GM12878 (cell line): Measurements from ENCODE around the gene ABHD17A. TPM values are rescaled to one million over a fixed set of nuclear protein-coding genes. Genes with fewer than 3 reads are reported as not detected.

Experiments
- ATAC-seq: fragments of 200-7000 bp; cut with Tn5 transposase; 3 replicates; pipeline ENCODE4 v1.9.1; 2020; ENCODE audit warnings: mild to moderate bottlenecking, moderate library complexity
- BruUV-seq: library from RNA; stranded (reverse); fragments of 400-500 nt; replicated peaks from 2 replicates; lab custom pipeline; 2021; lab: Mats Ljungman, UMichigan
- CTCF ChIA-PET: fragments of 300-600 bp; sonication (Branson Sonifier 250); formaldehyde crosslinking; extraction: SDS; loops from one replicate; lab custom pipeline; 2021; ENCODE audit warnings: inconsistent platforms; lab: Yijun Ruan, JAX
- POLR2A ChIA-PET: fragments of 350-600 bp; formaldehyde crosslinking; extraction: SDS; loops from one replicate; lab custom pipeline; 2021; ENCODE audit warnings: inconsistent platforms; lab: Charles Lee
- RAD21 ChIA-PET: fragments of 300-600 bp; sonication (Branson Sonifier 250); formaldehyde crosslinking; loops from one replicate; lab custom pipeline; 2023; ENCODE audit warnings: antibody characterized with exemption; ENCODE audit not compliant: unreplicated experiment; lab: Charles Lee
- SMC1A ChIA-PET: fragments of 300-600 bp; sonication (Branson Sonifier 250); formaldehyde crosslinking; loops from one replicate; lab custom pipeline; 2023; ENCODE audit not compliant: unreplicated experiment, uncharacterized antibody; lab: Charles Lee
- DNase-seq: peaks from one replicate; pipeline ENCODE4 v3.0.0-alpha.2; 2011; ENCODE audit warnings: low read depth, low spot score
- FAIRE-seq: peaks from 3 replicates; lab custom pipeline; 2011; peaks lifted over from hg19 to GRCh38; lab: Jason Lieb, UNC
- H2AFZ ChIP-seq: 2 replicates; pipeline ENCODE4 v1.6.0; 2011; ENCODE audit warnings: low read depth, low read length, control low read depth; ENCODE audit not compliant: control insufficient read depth
- H3K27ac ChIP-seq: 2 replicates; pipeline ENCODE4 v1.5.1; 2011; ENCODE audit warnings: control low read depth; ENCODE audit not compliant: control insufficient read depth, insufficient read depth
- H3K27me3 ChIP-seq, 2 experiments: replicated peaks in 1 of 2; 2 replicates each; pipeline versions ENCODE4 v1.6.0 to v1.6.1; 2011; ENCODE audit warnings: low read length in 1 of 2; ENCODE audit not compliant: control insufficient read depth in 2 of 2, insufficient read depth in 2 of 2
- H3K36me3 ChIP-seq, 2 experiments: 2 replicates each; pipeline ENCODE4 v1.5.1; 2011; ENCODE audit warnings: low read length in 1 of 2; ENCODE audit not compliant: control insufficient read depth in 2 of 2, insufficient read depth in 2 of 2
- H3K4me1 ChIP-seq: 2 replicates; pipeline ENCODE4 v1.6.1; 2011; ENCODE audit warnings: mild to moderate bottlenecking, low read length, moderate library complexity, mixed read lengths; ENCODE audit not compliant: control insufficient read depth, insufficient read depth
- H3K4me2 ChIP-seq: 2 replicates; pipeline ENCODE4 v1.6.0; 2011; ENCODE audit warnings: control low read depth; ENCODE audit not compliant: control insufficient read depth, insufficient read depth
- H3K4me3 ChIP-seq: fragments of 200-600 bp; sonication (generic); 2 replicates; pipeline ENCODE4 v1.5.1; 2016
- H3K79me2 ChIP-seq: 2 replicates; pipeline ENCODE4 v1.6.0; 2011; ENCODE audit warnings: low read length; ENCODE audit not compliant: control insufficient read depth, insufficient read depth
- H3K9ac ChIP-seq: 2 replicates; pipeline ENCODE4 v1.8.0; 2011; ENCODE audit warnings: low read length, control low read depth, mixed read lengths; ENCODE audit not compliant: control insufficient read depth, insufficient read depth
- H3K9me3 ChIP-seq: replicated peaks from 3 replicates; pipeline ENCODE4 v1.5.1; 2011; ENCODE audit warnings: mild to moderate bottlenecking, low read length; ENCODE audit not compliant: control insufficient read depth, insufficient read depth
- H4K20me1 ChIP-seq: 2 replicates; pipeline ENCODE4 v1.6.0; 2011; ENCODE audit not compliant: control insufficient read depth, insufficient read depth
- BHLHE40 ChIP-seq, 2 experiments: fragments of 450-650 bp in 1 of 2; IDR thresholded peaks; 2 replicates each; pipeline ENCODE4 v1.6.1; 2011 to 2017; ENCODE audit warnings: low read depth in 2 of 2, borderline replicate concordance in 1 of 2, improper control_type of control experiment in 1 of 2, low read length in 1 of 2, mild to moderate bottlenecking in 1 of 2
- CHD4 ChIP-seq: fragments of 200-600 bp; sonication (generic); IDR thresholded peaks from 2 replicates; pipeline ENCODE4 v1.6.1; 2016; ENCODE audit warnings: mild to moderate bottlenecking
- CTCF ChIP-seq, 3 experiments: IDR thresholded peaks in 2 of 3; conservative IDR thresholded peaks in 1 of 3; 2 replicates each; pipeline ENCODE4 v1.5.1; 2011; ENCODE audit warnings: low read depth in 3 of 3, low read length in 3 of 3, mild to moderate bottlenecking in 3 of 3, control low read depth in 2 of 3, moderate library complexity in 2 of 3, inconsistent platforms in 1 of 3, mixed read lengths in 1 of 3; ENCODE audit not compliant: control insufficient read depth in 2 of 3, insufficient read depth in 1 of 3; ENCODE audit errors: extremely low read depth in 1 of 3
- EZH2 ChIP-seq: IDR thresholded peaks from 2 replicates; pipeline ENCODE4 v1.6.1; 2012; ENCODE audit warnings: low read depth, mild to moderate bottlenecking, control low read depth, inconsistent platforms, low read length, borderline replicate concordance; ENCODE audit not compliant: control insufficient read depth
- GATAD2B ChIP-seq: fragments of 450-650 bp; conservative IDR thresholded peaks from 2 replicates; pipeline ENCODE4 v1.6.1; 2017; ENCODE audit warnings: low read depth, mild to moderate bottlenecking, moderate library complexity
- HDGF ChIP-seq: fragments of 450-650 bp; IDR thresholded peaks from 2 replicates; pipeline ENCODE4 v1.6.1; 2016; ENCODE audit warnings: antibody characterized with exemption
- IKZF1 ChIP-seq: fragments of 450-650 bp; conservative IDR thresholded peaks from 2 replicates; pipeline ENCODE4 v1.6.1; 2017; ENCODE audit warnings: antibody characterized with exemption, mild to moderate bottlenecking
- NFYB ChIP-seq: IDR thresholded peaks from 2 replicates; pipeline ENCODE4 v1.6.1; 2011; ENCODE audit warnings: low read depth, mild to moderate bottlenecking, low read length, improper control_type of control experiment, moderate library complexity; ENCODE audit not compliant: insufficient read depth
- PKNOX1 ChIP-seq: fragments of 450-650 bp; IDR thresholded peaks from 2 replicates; pipeline ENCODE4 v1.6.1; 2016; ENCODE audit warnings: mild to moderate bottlenecking
- SIX5 ChIP-seq: IDR thresholded peaks from 2 replicates; pipeline ENCODE4 v1.6.1; 2011; ENCODE audit warnings: mild to moderate bottlenecking, low read depth, low read length, moderate library complexity; ENCODE audit not compliant: severe bottlenecking
- SMAD5 ChIP-seq: IDR thresholded peaks from 2 replicates; pipeline ENCODE4 v1.6.1; 2016; ENCODE audit warnings: antibody characterized with exemption, low read depth
- SMARCA5 ChIP-seq: fragments of 450-650 bp; IDR thresholded peaks from 2 replicates; pipeline ENCODE4 v1.6.1; 2017; ENCODE audit warnings: mild to moderate bottlenecking
- SP1 ChIP-seq: IDR thresholded peaks from one replicate; pipeline ENCODE4 v1.6.1; 2011; ENCODE audit warnings: low read depth, low read length
- YBX1 ChIP-seq: fragments of 450-650 bp; IDR thresholded peaks from 2 replicates; pipeline ENCODE4 v1.6.1; 2016; ENCODE audit warnings: antibody characterized with exemption
- ZNF592 ChIP-seq: fragments of 450-650 bp; IDR thresholded peaks from 2 replicates; pipeline ENCODE4 v1.6.1; 2017; ENCODE audit warnings: mild to moderate bottlenecking, moderate library complexity
- ZZZ3 ChIP-seq: IDR thresholded peaks from 2 replicates; pipeline ENCODE4 v1.6.1; 2011; ENCODE audit warnings: low read depth; ENCODE audit not compliant: control insufficient read depth, insufficient read length
- WGBS: methylation state at CpG from one replicate; pipeline ENCODE4 v1.1.6; 2016; ENCODE audit warnings: low lambda C conversion rate; ENCODE audit not compliant: insufficient replicate concordance, insufficient coverage; ENCODE audit errors: missing lambda C conversion rate; 5-methylcytosine and 5-hydroxymethylcytosine counted together
- in situ Hi-C: fragments of 300-500 bp; cut with MboI; formaldehyde crosslinking; loops from 9 replicates; pipeline ENCODE4 v1.14.3; 2018; ENCODE audit warnings: mixed read lengths
- intact Hi-C: fragments of 100-400 bp; cut with micrococcal nuclease; formaldehyde crosslinking; loops from one replicate; pipeline ENCODE4 v1.14.2; 2022; ENCODE audit not compliant: unreplicated experiment
- polyA plus RNA-seq, 11 experiments: library from polyadenylated mRNA; depleted of rRNA in 4 of 11; unstranded in 6 of 11; stranded (reverse) in 5 of 11; fragments of >200 nt; fragmentation: Nextera tagmentation in 4 of 11; fragmentation: Illumina TruSeq in 1 of 11; extraction: Ambion mirVana in 4 of 11; extraction: Trizol in 1 of 11; gene quantifications; 1 replicate in 1 of 11; 2 replicates in 10 of 11; pipeline versions ENCODE4 v1.2.1 to v1.2.3, GENCODE V29; 2011 to 2016; ENCODE audit warnings: inconsistent platforms in 2 of 11, missing spikeins in 2 of 11, low read depth in 1 of 11
- total RNA-seq, 4 experiments: library from RNA; depleted of rRNA in 3 of 4; stranded (reverse); fragments of >200 nt in 3 of 4; fragmentation: Illumina TruSeq in 1 of 4; extraction: Trizol in 1 of 4; gene quantifications; 2 replicates each; pipeline versions ENCODE4 v1.2.1 to v1.2.3, GENCODE V29; 2013 to 2021

The ABHD17A gene
- total and polyA plus RNA-seq, 10 of the 15 experiments (the other 5 are each of a cell fraction or from before 2014, with no cell fraction given): 0.13 to 126 (median 28.8) TPM; not detected in 1

- FAIRE-seq (no peak), ATAC-seq (peak; percentile 51), DNase-seq (no peak)
- peak overlapping the region; percentile 99 for H3K4me3 ChIP-seq
- in situ Hi-C loops (no loop called here), intact Hi-C loops (no loop called here)
- peaks cover 34% of the 10 kb centered on the region for H3K79me2 ChIP-seq
- peak overlapping the region; percentile 86 for H3K4me2 ChIP-seq
- SMC1A ChIA-PET: interaction anchor here (2.0 kb wide), 1 partner anchor 20 kb away, joined by 6 read pairs; no protein-coding TSS in a partner anchor
- no peaks in the 10 kb centered on the region for H3K27me3 ChIP-seq
- no peak overlapping the region for H2AFZ ChIP-seq
- no peaks in the 10 kb centered on the region for H3K9me3 ChIP-seq
- H3K9ac ChIP-seq: peak overlapping the region; percentile 96
- peak overlapping the region; percentile 82 for H3K27ac ChIP-seq
- BruUV-seq: no TSS peak
- peaks cover 21% of the 10 kb centered on the region for H3K4me1 ChIP-seq
- CTCF ChIA-PET: interaction anchor here (2.3 to 2.4 kb wide), 2 partner anchors 13 to 20 kb away, joined by 5 to 7 read pairs; no protein-coding TSS in a partner anchor
- peaks cover 9% of the 10 kb centered on the region; the same call in 1 of the 2 replicates for H4K20me1 ChIP-seq
- WGBS: 0% methylated on average over 10 of the region's 11 CpGs
- peaks cover 0 to 6% of the 10 kb centered on the region in 2 experiments; a peak in 2 of 4 replicates for H3K36me3 ChIP-seq
- RAD21 ChIA-PET: interaction anchor here (0.5 to 1.5 kb wide), 2 partner anchors 11 to 20 kb away, joined by 4 to 7 read pairs; no protein-coding TSS in a partner anchor
- POLR2A ChIA-PET: interaction anchor here (0.8 to 2.7 kb wide), 4 partner anchors 9 to 22 kb away, joined by 3 to 9 read pairs (median 4); no protein-coding TSS in a partner anchor
- TF ChIP-seq SMARCA5: no peak
- TF ChIP-seq ZNF592: no peak
- no peak for TF ChIP-seq YBX1
- TF ChIP-seq CHD4: no peak
- no peak for TF ChIP-seq SMAD5
- TF ChIP-seq GATAD2B: no peak
- no peak for TF ChIP-seq NFYB
- TF ChIP-seq SP1: no peak
- TF ChIP-seq IKZF1: no peak
- TF ChIP-seq HDGF: no peak
- TF ChIP-seq EZH2: no peak
- no peak for TF ChIP-seq ZZZ3
- peak in 1 of 2 experiments; percentile 5; a peak in 1 of 4 replicates for TF ChIP-seq BHLHE40 (IDR thresholded peaks at IDR 0.05; ENCODE audit: borderline replicate concordance in 1 of 2, low read depth in 2 of 2, low read length in 1 of 2)
- TF ChIP-seq SIX5: no peak
- TF ChIP-seq PKNOX1: 0 out of 2 replicates have a peak, but pooled peaks have one; percentile 16
- TF ChIP-seq CTCF (IDR thresholded peaks at IDR 0.05 in 2 of 3, conservative IDR thresholded peaks at IDR 0.05 in 1 of 3; ENCODE audit: control insufficient read depth in 2 of 3, extremely low read depth in 1 of 3, insufficient read depth in 1 of 3, low read depth in 3 of 3, low read length in 3 of 3): no peak
These were observed 991 bp downstream of the ABHD17A start for GRCh38 chr19:1884291-1884718.
